Activated CD8-positive, alpha-beta T cell treated with anti-CD3 and anti-CD28 coated beads, Interleukin-2, amount 10 ng/mL, durations not matched to agents 7 days and 5 days (primary cell): ENCODE results near the gene ACAP2. TPM values are rescaled to one million over a fixed set of nuclear protein-coding genes. Genes with fewer than 3 reads are reported as not detected.
"Not testable (repeated sequence)": the region's sequence is repeated elsewhere in the genome, so short reads cannot be mapped to it uniquely, and the experiment has no call there.

Experiments used
- ATAC-seq: fragments of 150-1000 bp; cut with Tn5 transposase; one replicate; pipeline ENCODE4 v1.10.0; 2021; ENCODE audit warnings: moderate library complexity
- CTCF ChIA-PET: fragments of 350-600 bp; sonication (Branson Sonifier 250); formaldehyde crosslinking; loops from one replicate; lab custom pipeline; 2021; ENCODE audit warnings: antibody characterized with exemption; lab: Charles Lee
- POLR2A ChIA-PET: fragments of 350-600 bp; sonication (Branson Sonifier 250); formaldehyde crosslinking; loops from one replicate; lab custom pipeline; 2021; ENCODE audit warnings: antibody characterized with exemption; lab: Charles Lee
- DNase-seq: peaks from one replicate; pipeline ENCODE4 v3.0.0-alpha.2; 2020
- H3K27ac Mint-ChIP-seq: one replicate; pipeline ENCODE4 v1.8.0; 2021; ENCODE audit warnings: mild to moderate bottlenecking, mixed read lengths
- H3K27me3 Mint-ChIP-seq: one replicate; pipeline ENCODE4 v1.8.0; 2021; ENCODE audit warnings: low read depth, mixed read lengths
- H3K36me3 Mint-ChIP-seq: one replicate; pipeline ENCODE4 v1.8.0; 2021; ENCODE audit warnings: low read depth, mixed read lengths
- H3K4me1 Mint-ChIP-seq: one replicate; pipeline ENCODE4 v1.8.0; 2021; ENCODE audit warnings: low read depth, mixed read lengths
- H3K4me3 Mint-ChIP-seq: one replicate; pipeline ENCODE4 v1.8.0; 2021; ENCODE audit warnings: mild to moderate bottlenecking, mixed read lengths
- H3K9me3 Mint-ChIP-seq: one replicate; pipeline ENCODE4 v1.8.0; 2022; ENCODE audit warnings: mixed read lengths; ENCODE audit not compliant: insufficient read depth
- total RNA-seq, 2 experiments: library from RNA; stranded (reverse); gene quantifications; one replicate each; pipeline ENCODE4 v1.2.3, GENCODE V29; 2021

Gene ACAP2
- total RNA-seq, 2 experiments from 2014 or later: 69.7 to 74.2 TPM

DNA sequence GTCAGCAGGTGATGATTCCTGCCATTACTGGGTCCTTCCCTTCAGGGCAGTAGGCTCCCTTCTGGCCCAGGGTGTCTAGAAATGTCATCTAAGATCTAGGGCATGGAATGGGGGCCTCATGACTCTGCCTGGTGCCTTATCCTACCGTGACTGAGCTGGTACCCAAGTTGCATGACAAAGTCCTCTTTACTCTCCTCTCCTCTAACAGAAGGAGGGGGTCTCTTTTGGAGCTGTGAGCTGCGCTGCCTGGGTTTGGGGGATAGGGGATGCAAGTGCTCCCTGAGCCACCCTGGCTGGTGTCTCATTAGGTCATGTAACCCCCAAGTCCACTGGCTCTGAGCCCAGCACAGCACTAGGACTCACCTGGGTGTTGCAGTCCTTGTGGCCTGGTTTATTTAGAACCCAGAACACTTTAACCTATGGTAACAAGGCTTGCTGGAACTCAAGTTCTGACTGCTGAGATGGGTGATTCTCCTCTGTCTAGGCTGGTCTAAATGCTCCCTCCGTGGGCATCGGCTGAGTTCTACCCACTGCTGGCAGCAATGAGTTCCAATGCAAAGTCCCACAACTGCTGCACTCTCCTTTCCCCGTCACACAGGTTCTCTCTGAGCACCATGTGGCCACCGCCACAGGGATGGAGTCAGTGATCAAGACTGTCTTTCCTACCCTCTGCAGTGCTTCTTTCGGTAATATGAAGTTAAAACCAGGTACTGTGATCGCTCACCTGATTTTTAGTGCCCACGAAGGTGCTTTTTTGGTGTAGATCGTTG is 205.8 kb downstream of the ACAP2 start:
- no peak overlapping the region for H3K4me3 Mint-ChIP-seq
- peaks cover 14% of the 10 kb centered on the region for H3K4me1 Mint-ChIP-seq
- peaks cover 12% of the 10 kb centered on the region for H3K9me3 Mint-ChIP-seq
- CTCF ChIA-PET: no interaction called here
- peaks cover 2% of the 10 kb centered on the region for H3K27me3 Mint-ChIP-seq
- POLR2A ChIA-PET: no interaction called here
- no peak for ATAC-seq
- DNase-seq: no peak
- peaks cover 19% of the 10 kb centered on the region for H3K36me3 Mint-ChIP-seq
- no peak overlapping the region for H3K27ac Mint-ChIP-seq

DNA sequence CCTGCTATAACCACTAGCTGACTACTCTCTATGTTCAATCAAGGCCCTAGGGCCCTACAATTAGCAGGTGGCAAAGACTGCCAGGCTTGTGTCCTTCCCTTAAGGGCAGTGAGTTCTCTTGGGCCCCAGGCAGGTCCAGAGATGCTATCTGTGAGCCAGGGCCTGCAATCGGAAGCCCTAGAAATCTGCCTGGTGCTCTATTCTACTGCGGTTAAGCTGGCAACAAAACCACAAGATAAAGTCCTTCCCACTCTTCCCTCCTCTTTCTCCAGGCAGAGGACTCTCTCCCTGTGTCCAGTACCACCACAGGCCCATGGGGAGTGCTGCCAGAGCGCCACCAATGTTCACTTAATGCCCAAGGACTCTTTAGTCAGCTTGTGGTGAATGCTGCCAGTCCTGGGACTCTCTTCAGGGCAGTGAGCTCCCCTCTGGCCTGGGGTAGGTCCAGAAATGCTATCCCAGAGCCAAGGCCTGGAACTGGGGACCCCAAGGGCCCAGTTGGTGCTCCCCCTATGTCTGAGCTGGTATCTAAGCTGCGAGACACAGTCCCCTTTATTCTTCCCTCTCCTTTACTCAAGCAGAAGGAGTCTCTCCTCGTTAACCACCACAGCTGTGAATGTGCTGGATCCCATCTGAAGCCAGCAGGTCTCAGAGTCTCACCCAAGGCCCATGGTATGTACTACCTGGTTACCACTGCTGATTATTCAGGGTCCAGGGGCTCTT is 206.6 kb downstream of the ACAP2 start:
- ChIA-PET CTCF (no interaction called here), POLR2A (no interaction called here)
- H3K27me3 Mint-ChIP-seq: peaks cover 2% of the 10 kb centered on the region
- peaks cover 12% of the 10 kb centered on the region for H3K9me3 Mint-ChIP-seq
- no peak overlapping the region for H3K27ac Mint-ChIP-seq
- peaks cover 14% of the 10 kb centered on the region for H3K4me1 Mint-ChIP-seq
- ATAC-seq (no peak), DNase-seq (no peak)
- H3K36me3 Mint-ChIP-seq: peaks cover 19% of the 10 kb centered on the region
- no peak overlapping the region for H3K4me3 Mint-ChIP-seq

DNA sequence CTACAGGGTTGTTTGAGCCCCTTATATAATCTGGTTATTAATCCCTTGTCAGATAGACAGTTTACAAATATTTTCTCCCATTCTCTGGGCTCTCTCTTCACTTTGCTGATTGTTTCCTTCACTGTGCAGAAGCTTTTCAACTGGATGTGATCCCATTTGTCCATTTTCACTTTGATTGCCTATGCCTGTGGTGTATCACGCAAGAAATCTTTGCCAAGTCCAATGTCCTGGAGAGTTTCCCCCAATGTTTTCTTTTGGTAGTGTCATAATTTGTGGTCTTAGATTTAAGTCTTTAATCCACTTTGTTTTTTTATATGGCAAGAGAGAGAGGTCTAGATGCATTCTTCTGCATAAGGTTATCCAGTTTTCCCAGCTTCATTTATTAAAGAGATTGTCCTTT is 212.6 kb downstream of the ACAP2 start:
- no peak for ATAC-seq
- Mint-ChIP-seq H3K36me3 (peaks cover 7% of the 10 kb centered on the region), H3K9me3 (peaks cover 6% of the 10 kb centered on the region), H3K4me1 (peaks cover 19% of the 10 kb centered on the region), H3K27ac (no peak overlapping the region), H3K27me3 (peaks cover 5% of the 10 kb centered on the region), H3K4me3 (no peak overlapping the region)
- DNase-seq: peak; percentile 8
- CTCF ChIA-PET: no interaction called here
- POLR2A ChIA-PET: no interaction called here

DNA sequence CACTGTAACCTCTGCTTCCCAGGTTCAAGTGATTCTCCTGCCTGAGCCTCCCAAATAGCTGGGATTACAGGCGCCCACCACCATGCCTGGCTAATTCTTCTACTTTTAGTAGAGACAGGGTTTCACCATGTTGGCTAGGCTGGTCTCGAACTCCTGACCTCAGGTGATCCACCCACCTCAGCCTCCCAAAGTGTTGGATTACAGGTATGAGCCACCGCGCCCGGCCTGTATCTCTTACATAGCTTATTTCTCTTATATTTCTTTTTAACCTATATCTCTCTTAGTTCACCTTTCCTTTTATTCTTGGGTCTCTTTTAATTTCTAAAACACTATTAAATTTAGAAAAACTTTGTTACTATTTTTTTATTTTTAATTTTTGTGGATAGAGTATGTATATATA is 213.9 kb downstream of the ACAP2 start:
- H3K9me3 Mint-ChIP-seq, POLR2A ChIA-PET, H3K27ac Mint-ChIP-seq, ATAC-seq, DNase-seq, CTCF ChIA-PET, H3K36me3 Mint-ChIP-seq, H3K27me3 Mint-ChIP-seq, H3K4me3 Mint-ChIP-seq: not testable (repeated sequence)
- H3K4me1 Mint-ChIP-seq: peaks cover 19% of the 10 kb centered on the region

DNA sequence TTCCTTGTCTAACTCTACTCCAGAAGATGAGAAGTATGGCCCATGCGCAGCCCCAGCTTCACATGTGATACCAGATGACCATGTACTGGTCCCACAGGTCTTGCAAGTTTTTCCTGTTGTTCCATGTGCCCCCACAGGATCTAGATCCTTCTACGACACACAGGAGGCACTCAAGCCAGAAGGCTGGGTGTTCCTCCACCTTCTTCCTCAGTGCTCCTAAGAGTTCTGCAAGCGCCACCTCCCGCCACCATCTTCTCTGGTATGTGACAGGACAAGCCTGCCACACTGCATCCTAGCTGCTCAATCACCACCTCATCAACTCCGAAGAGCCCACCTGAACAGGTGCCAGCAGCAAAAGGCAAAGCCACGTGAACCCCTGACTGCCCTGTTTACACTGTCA is 214.9 kb downstream of the ACAP2 start:
- H3K27ac Mint-ChIP-seq: no peak overlapping the region
- H3K9me3 Mint-ChIP-seq: no peaks in the 10 kb centered on the region
- no peak overlapping the region for H3K4me3 Mint-ChIP-seq
- ChIA-PET CTCF (no interaction called here), POLR2A (no interaction called here)
- DNase-seq: peak; percentile 15
- no peak for ATAC-seq
- H3K4me1 Mint-ChIP-seq: peaks cover 19% of the 10 kb centered on the region
- peaks cover 3% of the 10 kb centered on the region for H3K27me3 Mint-ChIP-seq
- peaks cover 7% of the 10 kb centered on the region for H3K36me3 Mint-ChIP-seq

DNA sequence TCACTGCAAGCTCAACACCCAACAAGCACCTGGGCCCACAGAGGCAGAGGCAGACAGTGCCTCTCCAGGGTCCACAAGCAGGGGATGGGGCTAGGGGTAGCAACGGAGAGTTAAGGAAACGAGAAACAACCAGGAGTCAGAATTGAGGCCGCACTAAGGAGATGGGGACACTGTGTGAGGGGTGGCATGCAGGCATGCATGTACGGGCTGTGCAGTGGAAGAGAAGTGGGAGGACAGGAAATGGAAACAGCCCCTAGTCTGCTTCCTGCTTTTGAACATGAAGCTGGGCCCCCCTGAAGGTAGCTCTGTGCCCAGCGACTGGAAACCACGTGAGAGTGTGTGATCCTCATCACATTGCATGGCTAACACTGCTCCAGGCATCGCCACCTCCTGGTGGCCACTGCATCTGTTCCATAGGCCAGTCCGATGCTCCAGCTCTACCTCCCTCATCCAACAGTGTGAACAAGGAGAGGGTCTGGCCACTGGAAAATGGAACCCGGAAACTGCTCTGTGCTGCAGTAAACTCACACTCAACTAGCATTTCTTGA is 215.8 kb downstream of the ACAP2 start:
- Mint-ChIP-seq H3K4me1 (peaks cover 19% of the 10 kb centered on the region), H3K27me3 (peaks cover 3% of the 10 kb centered on the region), H3K27ac (peak overlapping the region; percentile 10), H3K36me3 (peaks cover 7% of the 10 kb centered on the region), H3K9me3 (no peaks in the 10 kb centered on the region), H3K4me3 (no peak overlapping the region)
- DNase-seq (peak; percentile 4), ATAC-seq (peak; percentile 30)
- ChIA-PET CTCF (interaction anchor here (1.2 kb wide), 1 partner anchor 539 kb away, joined by 3 read pairs; no protein-coding TSS in a partner anchor), POLR2A (interaction anchor here (0.6 kb wide), 1 partner anchor 37 kb away, joined by 3 read pairs; no protein-coding TSS in a partner anchor)

DNA sequence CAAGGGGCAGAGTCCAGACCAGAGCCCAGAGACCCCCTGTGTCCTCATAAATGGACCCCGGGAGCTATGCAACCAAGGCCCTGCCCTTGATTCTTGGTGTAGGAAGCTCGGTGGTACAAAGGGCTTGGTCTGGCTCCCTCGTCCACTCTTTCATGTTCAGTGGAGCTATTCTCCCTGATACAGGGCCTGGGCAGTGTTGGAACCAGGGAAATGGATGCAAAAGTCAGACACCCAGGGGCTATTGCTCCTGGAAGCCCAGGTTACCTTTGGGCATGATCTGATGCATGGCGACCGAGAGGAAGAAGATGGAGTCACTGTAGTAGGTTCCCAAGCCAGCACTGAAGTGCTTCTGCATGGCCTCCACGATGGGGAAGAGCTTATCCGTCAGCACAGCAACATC is 216.4 kb downstream of the ACAP2 start:
- H3K9me3 Mint-ChIP-seq: no peaks in the 10 kb centered on the region
- ATAC-seq (no peak), DNase-seq (no peak)
- ChIA-PET POLR2A (interaction anchor here (0.6 kb wide), 1 partner anchor 37 kb away, joined by 3 read pairs; no protein-coding TSS in a partner anchor), CTCF (interaction anchor here (1.2 kb wide), 1 partner anchor 539 kb away, joined by 3 read pairs; no protein-coding TSS in a partner anchor)
- H3K27me3 Mint-ChIP-seq: peaks cover 3% of the 10 kb centered on the region
- no peak overlapping the region for H3K27ac Mint-ChIP-seq
- H3K36me3 Mint-ChIP-seq: peaks cover 7% of the 10 kb centered on the region
- no peak overlapping the region for H3K4me3 Mint-ChIP-seq
- H3K4me1 Mint-ChIP-seq: peaks cover 19% of the 10 kb centered on the region

DNA sequence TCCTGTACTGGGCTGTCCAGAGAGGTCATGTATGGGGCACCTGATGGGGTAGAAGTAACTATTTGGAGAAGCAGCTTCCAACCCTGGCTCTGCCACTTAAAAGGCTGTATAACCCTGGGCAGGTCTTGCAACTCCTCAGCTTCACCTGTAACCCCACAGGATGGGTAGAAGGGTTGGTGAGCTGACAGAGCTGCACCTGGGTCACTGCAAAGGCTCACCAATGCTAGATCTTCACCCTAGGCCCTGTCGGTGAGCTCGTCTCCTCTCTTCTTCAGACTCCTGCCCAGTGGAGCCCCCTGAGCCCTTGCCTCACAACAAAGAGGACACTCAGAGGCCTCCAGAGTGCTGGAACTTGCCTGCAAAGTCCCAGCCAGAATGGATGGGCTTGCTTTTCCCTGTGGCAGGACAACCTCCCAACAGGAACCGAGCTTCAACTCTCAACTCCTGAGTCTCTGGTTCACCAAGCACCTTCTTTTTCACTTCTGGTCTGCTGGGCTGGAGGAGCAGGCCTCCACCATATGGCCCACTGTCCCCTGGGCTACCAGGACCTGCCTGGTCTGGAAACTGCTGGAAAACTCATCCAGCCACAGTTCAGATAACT is 217.7 kb downstream of the ACAP2 start:
- no peak for ATAC-seq
- ChIA-PET POLR2A (no interaction called here), CTCF (interaction anchor here (1.1 kb wide), 1 partner anchor 543 kb away, joined by 3 read pairs; no protein-coding TSS in a partner anchor)
- peaks cover 10% of the 10 kb centered on the region for H3K36me3 Mint-ChIP-seq
- no peaks in the 10 kb centered on the region for H3K9me3 Mint-ChIP-seq
- H3K4me1 Mint-ChIP-seq: peaks cover 22% of the 10 kb centered on the region
- DNase-seq: no peak
- no peak overlapping the region for H3K27ac Mint-ChIP-seq
- no peaks in the 10 kb centered on the region for H3K27me3 Mint-ChIP-seq
- no peak overlapping the region for H3K4me3 Mint-ChIP-seq

Other genes with a start within 250 kb of the ACAP2 start
- 10 to 100 TPM; 10.8 to 13.3 TPM for gene XXYLT1, start 171.9 kb downstream of the ACAP2 start, total RNA-seq
- gene PPP1R2, start 100.3 kb upstream of the ACAP2 start, total RNA-seq: 10 to 100 TPM; 72.0 to 72.6 TPM
- not detected for gene APOD, start 140.9 kb upstream of the ACAP2 start, total RNA-seq